HUES64 (cell line): ENCODE data around the gene FBXL17.

Experiments used
- H3K27ac ChIP-seq: 2 replicates; pipeline ENCODE4 v1.7.0; 2013; ENCODE audit warnings: low read depth, low read length, inconsistent platforms
- H3K27me3 ChIP-seq: 2 replicates; pipeline ENCODE4 v1.6.1; 2013; ENCODE audit warnings: mild to moderate bottlenecking, low read length; ENCODE audit not compliant: insufficient read depth
- H3K36me3 ChIP-seq: 2 replicates; pipeline ENCODE4 v1.6.1; 2013; ENCODE audit warnings: mild to moderate bottlenecking, low read length; ENCODE audit not compliant: insufficient read depth
- H3K4me1 ChIP-seq: 2 replicates; pipeline ENCODE4 v1.6.1; 2013; ENCODE audit warnings: mild to moderate bottlenecking, low read length, moderate library complexity; ENCODE audit not compliant: insufficient read depth
- H3K4me3 ChIP-seq: 2 replicates; pipeline ENCODE4 v1.5.1; 2013; ENCODE audit warnings: mild to moderate bottlenecking, low read length, moderate library complexity
- H3K9ac ChIP-seq: 2 replicates; pipeline ENCODE4 v1.6.1; 2013; ENCODE audit warnings: mild to moderate bottlenecking, low read depth, low read length
- H3K9me3 ChIP-seq: 2 replicates; pipeline ENCODE4 v1.6.1; 2013; ENCODE audit warnings: low read depth, low read length; ENCODE audit not compliant: insufficient read depth
- WGBS: fragments of 150-250, 120-280 bp; methylation state at CpG from one replicate; pipeline ENCODE4 v1.1.7; 2013; ENCODE audit warnings: missing lambda C conversion rate; 5-methylcytosine and 5-hydroxymethylcytosine counted together

Gene FBXL17

DNA sequence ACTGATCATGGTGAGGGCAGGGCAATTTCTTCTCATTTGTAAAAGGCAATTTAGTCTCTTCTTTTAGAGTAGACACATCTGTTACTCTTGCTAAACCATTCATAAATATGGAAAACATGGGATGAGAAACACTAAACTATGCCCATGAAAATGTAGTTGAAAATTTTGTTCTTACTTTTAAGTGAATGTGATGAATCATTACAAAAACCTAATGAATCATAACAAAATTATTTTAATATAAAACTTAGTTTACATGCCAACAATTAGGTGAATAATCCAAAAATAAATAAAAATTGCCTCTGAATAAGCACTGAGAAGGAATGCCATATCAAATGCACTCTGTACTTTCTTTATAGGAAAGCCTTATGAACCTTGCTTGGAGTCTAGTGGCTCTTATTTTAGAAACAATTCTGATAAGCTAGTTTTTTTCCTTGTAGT, 413.5 kb downstream of the FBXL17 start:
- Histone ChIP-seq H3K9ac (no peak overlapping the region), H3K9me3 (no peaks in the 10 kb centered on the region), H3K27me3 (no peaks in the 10 kb centered on the region), H3K4me3 (no peak overlapping the region), H3K4me1 (peaks cover 21% of the 10 kb centered on the region), H3K36me3 (no peaks in the 10 kb centered on the region), H3K27ac (no peak overlapping the region)

- Histone ChIP-seq H3K9ac (no peak overlapping the region), H3K9me3 (no peaks in the 10 kb centered on the region), H3K36me3 (no peaks in the 10 kb centered on the region), H3K27me3 (no peaks in the 10 kb centered on the region), H3K4me1 (peaks cover 21% of the 10 kb centered on the region), H3K4me3 (no peak overlapping the region), H3K27ac (no peak overlapping the region)
- 77% methylated on average over 1 of the region's 1 CpG for WGBS
Measured at GRCh38 chr5:107966201-107966600, 415.7 kb downstream of the FBXL17 start.

GRCh38 chr5:107964722-107965121, 417.2 kb downstream of the FBXL17 start:
- Histone ChIP-seq H3K9me3 (no peaks in the 10 kb centered on the region), H3K4me3 (no peak overlapping the region), H3K27me3 (no peaks in the 10 kb centered on the region), H3K4me1 (peaks cover 21% of the 10 kb centered on the region), H3K36me3 (no peaks in the 10 kb centered on the region), H3K9ac (no peak overlapping the region), H3K27ac (no peak overlapping the region)
- 70% methylated on average over 1 of the region's 1 CpG for WGBS

DNA sequence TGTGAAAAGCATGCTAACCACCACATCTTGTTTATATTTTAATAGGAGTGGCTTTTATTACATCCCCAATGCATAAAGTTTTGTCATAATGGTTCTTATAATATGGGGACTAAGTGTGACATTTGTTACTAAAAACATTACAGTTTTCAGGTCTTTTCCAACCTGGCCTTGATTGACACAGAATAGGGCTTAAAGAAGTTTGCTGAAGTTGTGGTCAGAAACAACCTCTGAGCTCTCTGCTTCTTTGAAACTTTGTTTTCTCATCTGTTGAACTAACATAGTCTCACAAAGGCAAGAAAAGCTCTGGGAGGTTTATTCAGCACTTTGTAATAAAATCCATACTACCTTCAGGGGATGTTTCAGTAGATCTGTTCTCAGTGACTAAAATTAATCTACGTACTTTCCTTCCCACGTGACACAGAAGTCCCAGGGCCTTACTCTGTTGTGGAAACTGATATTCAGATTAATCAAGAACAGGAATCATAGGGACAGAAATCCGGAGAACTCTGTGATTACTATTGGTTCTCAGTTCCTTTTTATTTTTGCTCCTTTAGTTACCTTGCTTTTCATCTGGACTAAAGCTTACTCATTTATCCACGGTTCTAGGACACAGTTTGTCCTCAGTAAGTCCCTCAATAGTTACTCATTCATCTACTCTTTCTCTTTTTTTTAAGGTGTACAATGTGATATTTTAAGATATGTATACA, 422.2 kb downstream of the FBXL17 start:
- H3K4me3 ChIP-seq: no peak overlapping the region
- 97% methylated on average over 4 of the region's 4 CpGs for WGBS
- no peak overlapping the region for H3K9ac ChIP-seq
- H3K27ac ChIP-seq: no peak overlapping the region
- H3K9me3 ChIP-seq: no peaks in the 10 kb centered on the region
- H3K36me3 ChIP-seq: no peaks in the 10 kb centered on the region
- no peaks in the 10 kb centered on the region for H3K27me3 ChIP-seq
- H3K4me1 ChIP-seq: peaks cover 18% of the 10 kb centered on the region

DNA sequence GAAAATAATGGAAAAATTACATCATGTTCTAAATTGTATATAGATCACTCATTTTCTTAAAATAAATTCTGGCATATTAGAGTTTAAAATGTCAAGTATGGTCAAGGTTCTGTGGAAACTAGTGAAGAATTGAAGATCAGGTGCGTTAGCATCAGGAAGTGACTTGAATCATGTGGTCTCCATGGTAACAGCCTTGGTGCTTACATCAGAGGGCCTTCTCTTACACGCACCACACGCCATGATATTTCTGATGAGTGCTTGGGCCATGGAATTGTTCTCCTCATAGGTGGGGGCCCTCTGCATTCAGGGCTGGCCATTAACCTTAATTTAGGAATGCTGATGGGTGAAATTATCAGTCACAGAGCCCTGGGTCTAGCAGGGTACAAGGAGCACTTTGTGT, 423.0 kb downstream of the FBXL17 start:
- H3K36me3 ChIP-seq: no peaks in the 10 kb centered on the region
- no peaks in the 10 kb centered on the region for H3K27me3 ChIP-seq
- no peaks in the 10 kb centered on the region for H3K9me3 ChIP-seq
- no peak overlapping the region for H3K27ac ChIP-seq
- peaks cover 19% of the 10 kb centered on the region for H3K4me1 ChIP-seq
- 94% methylated on average over 3 of the region's 3 CpGs for WGBS
- no peak overlapping the region for H3K4me3 ChIP-seq
- no peak overlapping the region for H3K9ac ChIP-seq

DNA sequence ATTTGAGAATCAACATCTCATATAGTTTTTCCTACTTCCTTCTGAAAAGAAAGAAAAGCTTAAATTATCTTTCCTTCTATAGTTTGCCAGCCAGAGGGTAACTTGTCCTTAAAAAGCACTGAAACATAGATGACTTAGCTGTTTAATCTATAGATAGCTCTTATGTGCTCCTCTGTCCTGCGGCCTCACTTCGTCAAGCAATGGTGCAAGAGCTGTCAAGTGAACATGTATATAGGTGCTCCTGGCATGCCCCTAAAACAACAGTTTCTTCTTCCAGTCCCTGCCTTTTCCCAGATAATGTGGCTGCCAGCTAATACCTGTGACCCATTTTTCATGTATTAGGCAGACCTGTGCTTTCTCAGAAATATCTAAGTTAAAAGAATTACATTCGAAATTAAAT, 423.5 kb downstream of the FBXL17 start:
- H3K27ac ChIP-seq: no peak overlapping the region
- no peaks in the 10 kb centered on the region for H3K36me3 ChIP-seq
- peaks cover 19% of the 10 kb centered on the region for H3K4me1 ChIP-seq
- no peak overlapping the region for H3K9ac ChIP-seq
- no peaks in the 10 kb centered on the region for H3K9me3 ChIP-seq
- WGBS: 94% methylated on average over 3 of the region's 3 CpGs
- H3K4me3 ChIP-seq: no peak overlapping the region
- H3K27me3 ChIP-seq: no peaks in the 10 kb centered on the region

- 87% methylated on average over 3 of the region's 3 CpGs for WGBS
- Histone ChIP-seq H3K9ac (no peak overlapping the region), H3K4me3 (no peak overlapping the region), H3K4me1 (peaks cover 19% of the 10 kb centered on the region), H3K27me3 (no peaks in the 10 kb centered on the region), H3K36me3 (no peaks in the 10 kb centered on the region), H3K9me3 (no peaks in the 10 kb centered on the region), H3K27ac (no peak overlapping the region)
Measured at GRCh38 chr5:107957051-107957450, 424.8 kb downstream of the FBXL17 start.

- H3K27me3 ChIP-seq: no peaks in the 10 kb centered on the region
- 83% methylated on average over 3 of the region's 3 CpGs for WGBS
Measured at GRCh38 chr5:107955321-107955720, 426.6 kb downstream of the FBXL17 start.

GRCh38 chr5:107954254-107954653, 427.6 kb downstream of the FBXL17 start:
- no peak overlapping the region for H3K27ac ChIP-seq
- H3K9me3 ChIP-seq: no peaks in the 10 kb centered on the region
- no peak overlapping the region for H3K4me3 ChIP-seq
- H3K36me3 ChIP-seq: no peaks in the 10 kb centered on the region
- no peaks in the 10 kb centered on the region for H3K27me3 ChIP-seq
- peaks cover 19% of the 10 kb centered on the region for H3K4me1 ChIP-seq
- no peak overlapping the region for H3K9ac ChIP-seq

More at GRCh38 chr5:107955321-107955720, 426.6 kb downstream of the FBXL17 start:
- no peaks in the 10 kb centered on the region for H3K36me3 ChIP-seq
- no peak overlapping the region for H3K9ac ChIP-seq
- no peaks in the 10 kb centered on the region for H3K9me3 ChIP-seq
- no peak overlapping the region for H3K27ac ChIP-seq
- H3K4me3 ChIP-seq: no peak overlapping the region
- H3K4me1 ChIP-seq: peaks cover 19% of the 10 kb centered on the region

DNA sequence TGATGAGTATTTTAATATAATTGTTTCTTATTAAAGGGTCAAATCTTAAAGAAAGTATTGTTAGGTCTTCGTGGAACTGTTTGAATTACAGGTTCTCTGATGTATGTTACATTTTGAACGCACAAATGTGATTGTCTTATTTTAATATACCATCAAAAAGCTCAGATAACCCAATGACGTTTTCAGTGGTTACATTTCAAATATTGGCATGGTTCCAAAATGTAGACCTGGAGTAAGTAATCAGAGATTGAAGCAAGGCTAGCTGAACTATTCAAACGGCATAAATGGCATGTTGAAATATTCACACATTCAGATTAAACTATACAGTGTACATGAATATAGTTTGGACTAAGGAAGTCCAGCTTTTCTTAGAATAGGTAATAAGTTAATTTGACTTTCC, 429.4 kb downstream of the FBXL17 start:
- H3K27ac ChIP-seq: no peak overlapping the region
- no peaks in the 10 kb centered on the region for H3K27me3 ChIP-seq
- no peak overlapping the region for H3K4me3 ChIP-seq
- H3K9me3 ChIP-seq: no peaks in the 10 kb centered on the region
- peaks cover 20% of the 10 kb centered on the region for H3K4me1 ChIP-seq
- H3K9ac ChIP-seq: no peak overlapping the region
- WGBS: 77% methylated on average over 3 of the region's 4 CpGs
- H3K36me3 ChIP-seq: no peaks in the 10 kb centered on the region

GRCh38 chr5:107951309-107951708, 430.6 kb downstream of the FBXL17 start:
- H3K4me3 ChIP-seq: no peak overlapping the region
- H3K4me1 ChIP-seq: 0 out of 2 replicates have a peak, but pooled peaks cover 11% of the 10 kb centered on the region
- no peak overlapping the region for H3K27ac ChIP-seq
- H3K36me3 ChIP-seq: no peaks in the 10 kb centered on the region
- no peaks in the 10 kb centered on the region for H3K9me3 ChIP-seq
- no peak overlapping the region for H3K9ac ChIP-seq
- H3K27me3 ChIP-seq: no peaks in the 10 kb centered on the region
- WGBS: 96% methylated on average over 3 of the region's 3 CpGs

DNA sequence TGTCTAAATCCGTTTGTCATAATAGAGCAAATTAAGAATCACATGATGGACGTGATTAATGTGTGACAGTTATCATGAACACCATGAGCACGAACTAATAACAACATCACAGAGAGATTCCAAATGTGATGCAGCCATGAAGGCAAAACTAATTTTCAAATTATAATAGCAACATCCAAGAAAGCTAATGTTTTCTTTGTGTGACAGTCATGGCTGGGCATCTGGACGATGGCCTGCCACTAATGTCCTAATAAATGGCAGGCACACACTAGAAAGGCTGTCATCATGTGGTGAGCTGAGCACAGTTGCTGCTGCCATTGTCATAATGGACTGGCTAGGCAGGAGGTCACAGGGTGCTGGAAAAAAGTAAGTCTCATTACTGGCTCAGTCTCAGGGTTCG, 431.1 kb downstream of the FBXL17 start:
- H3K27me3 ChIP-seq: no peaks in the 10 kb centered on the region
- 0 out of 2 replicates have a peak, but pooled peaks cover 11% of the 10 kb centered on the region for H3K4me1 ChIP-seq
- no peak overlapping the region for H3K9ac ChIP-seq

More for the DNA sequence above, 431.1 kb downstream of the FBXL17 start:
- H3K4me3 ChIP-seq: no peak overlapping the region
- WGBS: 92% methylated on average over 5 of the region's 5 CpGs
- H3K27ac ChIP-seq: no peak overlapping the region
- no peaks in the 10 kb centered on the region for H3K36me3 ChIP-seq
- no peaks in the 10 kb centered on the region for H3K9me3 ChIP-seq
